ENCODE measurements around the gene UBL4A.
A peak's percentile ranks its signal among the peaks of the same experiment; 100 is the strongest.

UBL4A gene

GRCh38 chrX:154436983-154437752, 49.2 kb downstream of the UBL4A start, which contains the start of gene GDI1:
GDI1 (plus strand) TSS chrX:154437154; CDS start chrX:154437255, 101 bp downstream.
- DNase-seq: peak; percentile 11

DNA sequence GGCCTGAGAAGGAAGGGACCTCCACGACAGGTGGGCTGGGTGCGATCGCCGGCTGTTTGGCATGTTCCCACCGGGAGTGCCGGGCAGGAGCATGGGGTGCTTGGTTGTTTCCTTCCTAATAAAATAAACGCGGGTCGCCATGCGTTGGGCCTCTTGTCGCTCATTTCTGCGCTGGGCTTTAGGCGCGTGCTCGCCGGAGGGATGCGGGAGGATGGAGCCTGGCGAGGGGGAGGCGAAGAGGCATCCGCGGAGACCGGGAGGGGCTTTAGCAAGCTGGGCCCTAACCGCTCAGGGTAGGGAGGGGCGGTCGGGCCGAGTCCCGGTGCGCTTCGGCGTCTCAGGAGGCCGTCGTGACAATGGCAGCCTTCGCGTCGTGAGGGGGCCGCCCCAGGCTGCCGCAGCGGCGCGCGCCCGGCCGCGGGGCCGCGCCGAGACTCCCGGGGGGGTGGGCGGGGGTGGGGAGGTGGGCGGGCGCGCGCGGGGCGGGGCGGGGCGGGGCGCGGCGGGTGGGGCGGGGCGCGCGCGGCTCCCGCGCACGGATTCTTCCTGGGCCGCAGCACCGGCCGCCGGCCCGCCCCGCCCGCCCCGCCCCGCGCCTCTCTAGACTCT, 49.9 kb downstream of the UBL4A start:
- peak; percentile 24 for DNase-seq

DNA sequence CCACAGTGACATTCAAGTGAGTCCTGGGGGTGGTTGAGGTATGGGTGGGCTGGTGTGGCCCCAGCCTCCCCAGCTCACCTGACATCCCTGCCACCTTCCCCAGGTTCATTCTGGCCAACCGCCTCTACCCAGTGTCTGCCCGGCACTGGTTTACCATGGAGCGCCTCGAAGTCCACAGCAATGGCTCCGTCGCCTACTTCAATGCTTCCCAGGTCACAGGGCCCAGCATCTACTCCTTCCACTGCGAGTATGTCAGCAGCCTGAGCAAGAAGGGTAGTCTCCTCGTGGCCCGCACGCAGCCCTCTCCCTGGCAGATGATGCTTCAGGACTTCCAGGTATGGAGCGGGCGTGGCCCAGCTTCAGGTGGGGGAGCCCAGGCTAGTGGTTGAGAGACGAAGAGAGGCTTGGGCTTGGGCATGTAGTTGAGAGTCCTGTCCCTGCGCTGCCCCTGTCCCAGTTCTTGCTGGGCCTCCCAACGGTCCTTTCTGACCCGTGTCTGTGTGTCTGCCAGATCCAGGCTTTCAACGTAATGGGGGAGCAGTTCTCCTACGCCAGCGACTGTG, 51.2 kb downstream of the UBL4A start:
- DNase-seq: no peak

DNA sequence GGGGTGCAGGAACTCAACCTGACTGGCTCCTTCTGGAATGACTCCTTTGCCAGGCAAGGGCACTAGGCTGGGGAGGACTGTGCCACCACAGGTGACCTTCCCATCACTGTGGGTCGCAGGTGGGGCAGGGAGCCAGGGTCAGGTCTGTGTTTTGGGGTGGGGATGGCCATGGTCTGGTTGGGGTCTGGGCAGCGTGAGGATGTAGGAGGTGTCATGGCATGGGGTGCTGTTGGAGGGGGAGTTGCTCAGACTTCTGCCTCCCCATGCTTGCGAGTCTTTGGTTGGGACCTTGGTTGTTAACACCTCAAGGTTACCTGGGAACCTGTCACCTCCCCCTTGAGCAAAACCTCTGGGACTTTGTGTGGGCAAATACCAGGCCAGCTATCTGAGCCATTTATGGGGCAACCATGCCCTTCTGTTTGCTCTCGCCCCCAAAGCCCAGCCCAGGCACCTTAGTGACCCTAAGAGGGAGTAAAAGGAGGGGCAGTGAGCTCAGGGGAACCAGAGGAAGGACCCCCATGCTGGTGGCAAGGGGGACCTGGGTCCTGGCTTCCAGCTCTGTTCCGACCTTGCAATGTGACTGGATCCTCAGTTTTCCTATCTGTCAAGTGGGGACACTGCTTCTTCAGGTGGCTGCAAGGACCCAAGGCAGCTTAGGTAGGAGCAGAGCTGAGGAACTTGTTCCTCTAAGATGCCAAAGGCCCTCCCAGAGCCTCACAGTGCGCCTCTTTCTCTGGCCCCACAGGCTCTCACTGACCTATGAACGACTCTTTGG, 51.8 kb downstream of the UBL4A start:
- DNase-seq: no peak
